Fibroblast of skin of abdomen (primary cell): ENCODE results near the gene MOCS1.

Experiments used
- DNase-seq: peaks from one replicate; pipeline ENCODE4 v3.0.0-alpha.2; 2013

The MOCS1 gene

DNA sequence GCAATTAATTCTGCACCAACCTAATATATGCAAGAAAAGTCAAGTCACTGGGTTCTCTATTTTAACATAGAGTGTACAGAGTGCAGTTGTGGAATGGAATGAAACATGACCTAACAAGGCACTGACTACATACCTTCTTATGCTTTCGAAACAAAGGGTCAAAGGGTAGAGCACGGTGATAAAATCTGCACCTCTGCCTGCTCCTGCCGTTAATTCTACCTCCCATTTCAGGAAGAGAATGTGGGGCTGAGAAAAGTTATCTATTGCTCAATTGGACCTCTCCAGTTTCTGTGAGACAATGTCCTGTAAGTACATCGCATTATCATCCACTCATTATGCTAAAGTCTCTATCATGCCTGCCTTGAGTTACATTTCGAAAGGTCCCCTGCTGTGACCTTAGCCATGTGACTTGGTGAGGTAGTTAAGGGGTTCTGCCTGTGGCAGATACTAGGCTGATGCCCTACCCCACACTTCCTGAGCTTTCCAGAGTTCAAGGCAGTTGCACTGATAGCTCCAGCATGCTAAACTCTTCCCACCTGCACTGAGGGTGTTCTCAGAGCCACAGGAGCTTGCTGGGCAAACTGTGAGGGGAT is 14.0 kb upstream of the MOCS1 start:
- no peak for DNase-seq

DNA sequence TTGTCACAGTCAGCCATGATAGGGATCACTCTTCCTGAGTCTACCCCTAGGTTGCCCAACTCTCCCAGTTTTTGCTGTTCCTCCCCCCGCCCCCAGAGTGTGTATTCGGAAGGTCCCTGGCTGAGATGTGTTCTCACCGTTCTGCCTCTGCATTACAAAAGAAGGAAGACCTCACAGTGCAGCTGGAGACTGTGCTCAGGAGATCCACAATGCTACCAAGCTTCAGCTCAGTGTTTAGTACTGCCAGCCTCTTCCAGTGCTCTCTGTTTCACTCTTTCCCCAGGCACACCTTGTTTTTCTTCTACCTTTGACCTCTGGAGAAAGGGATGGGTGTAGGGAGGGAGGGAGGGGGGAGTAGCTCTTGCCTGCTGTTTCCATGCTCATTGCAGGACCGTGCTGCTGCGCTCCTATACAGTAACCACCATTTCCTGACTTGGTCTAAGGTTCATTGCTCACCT is 13.4 kb upstream of the MOCS1 start:
- DNase-seq, result no peak

DNA sequence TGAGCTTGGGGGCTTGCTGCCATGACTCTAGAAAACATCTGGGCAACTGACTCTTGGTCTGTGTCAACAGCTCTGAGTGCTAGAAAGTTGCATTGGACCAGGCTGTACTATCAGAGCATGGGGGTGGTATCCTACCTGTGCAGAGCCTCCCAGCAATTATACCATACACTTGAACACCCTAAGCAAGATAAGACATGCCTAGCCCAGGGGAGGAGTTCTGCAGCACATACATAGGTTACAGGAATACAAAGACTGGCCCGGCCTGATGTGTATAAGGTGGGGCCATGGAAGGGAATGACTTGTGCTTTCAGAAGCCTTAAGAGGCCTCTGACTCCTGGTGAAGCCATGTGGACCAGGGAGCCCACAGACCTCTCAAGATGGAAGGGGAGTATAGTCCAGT is 11.4 kb upstream of the MOCS1 start:
- DNase-seq, result no peak

DNA sequence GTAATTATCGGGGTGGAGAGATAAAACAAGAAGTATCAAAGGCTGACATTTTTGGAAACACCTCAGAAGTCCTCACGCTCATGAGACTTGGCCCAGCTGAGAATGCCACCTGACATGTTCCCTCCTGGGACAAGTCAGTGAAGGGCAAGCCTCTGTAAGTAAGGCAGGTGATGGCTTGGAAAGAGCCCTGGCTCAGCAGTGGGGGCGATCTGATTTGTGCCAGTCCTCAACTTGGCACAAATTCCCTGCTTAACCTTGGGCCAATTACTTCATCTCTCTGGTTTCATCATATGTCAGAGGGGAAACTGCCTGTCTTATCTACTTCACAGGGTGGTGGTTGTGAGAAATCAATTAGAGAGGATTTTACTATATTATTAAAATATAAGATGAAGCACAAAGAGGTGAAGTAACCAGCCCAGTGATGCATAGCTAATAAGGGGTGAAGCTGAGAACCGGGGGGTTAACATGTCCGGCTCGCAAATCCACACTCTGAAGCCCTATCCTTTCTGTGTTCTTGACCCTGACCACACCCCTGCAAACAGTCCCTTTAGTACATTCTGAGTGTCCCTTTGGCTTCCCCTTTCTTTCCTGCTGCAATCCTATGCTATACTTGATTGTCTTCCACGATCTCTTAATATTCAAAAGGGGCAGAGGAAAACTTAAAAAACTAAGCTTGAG is 8.8 kb upstream of the MOCS1 start:
- no peak for DNase-seq

DNA sequence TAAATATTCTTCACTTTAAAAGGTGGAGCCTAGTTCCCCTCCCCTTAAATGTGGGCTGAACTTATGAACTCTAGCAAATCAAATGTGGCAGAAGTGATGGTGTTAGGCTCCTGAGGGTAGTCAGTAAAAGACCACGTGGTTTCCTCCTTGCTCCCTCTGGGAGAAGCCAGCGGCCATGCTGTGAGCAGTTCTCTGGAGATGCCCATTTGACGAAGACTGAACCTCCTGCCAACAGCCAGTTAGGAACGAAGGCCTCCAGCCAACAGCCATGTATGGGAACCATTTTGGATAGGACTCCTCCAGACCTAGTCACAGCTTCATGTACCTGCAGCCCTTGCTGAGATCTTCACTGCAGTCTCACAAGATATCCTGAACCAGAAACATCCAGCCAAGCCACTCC is 7.6 kb upstream of the MOCS1 start:
- no peak for DNase-seq

DNA sequence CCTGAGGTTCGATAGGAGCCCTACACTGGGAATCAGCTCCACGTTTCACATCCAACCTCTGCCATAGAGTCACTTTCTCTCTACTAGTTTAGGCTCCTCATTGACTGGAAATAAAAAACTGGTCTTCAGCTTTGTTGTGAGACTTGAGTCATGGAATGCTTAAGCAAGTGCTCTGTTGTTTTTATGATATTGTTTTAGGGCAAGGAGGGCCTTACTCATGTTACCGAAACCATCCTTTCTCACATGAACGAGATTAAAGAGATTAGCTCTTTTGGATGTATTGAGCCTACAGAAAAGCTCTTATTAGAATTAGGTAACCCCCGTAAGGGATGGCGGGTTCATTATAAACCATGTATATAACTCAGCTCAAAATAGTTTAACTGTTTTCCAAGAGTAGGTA is 6.9 kb upstream of the MOCS1 start:
- DNase-seq, result no peak

DNA sequence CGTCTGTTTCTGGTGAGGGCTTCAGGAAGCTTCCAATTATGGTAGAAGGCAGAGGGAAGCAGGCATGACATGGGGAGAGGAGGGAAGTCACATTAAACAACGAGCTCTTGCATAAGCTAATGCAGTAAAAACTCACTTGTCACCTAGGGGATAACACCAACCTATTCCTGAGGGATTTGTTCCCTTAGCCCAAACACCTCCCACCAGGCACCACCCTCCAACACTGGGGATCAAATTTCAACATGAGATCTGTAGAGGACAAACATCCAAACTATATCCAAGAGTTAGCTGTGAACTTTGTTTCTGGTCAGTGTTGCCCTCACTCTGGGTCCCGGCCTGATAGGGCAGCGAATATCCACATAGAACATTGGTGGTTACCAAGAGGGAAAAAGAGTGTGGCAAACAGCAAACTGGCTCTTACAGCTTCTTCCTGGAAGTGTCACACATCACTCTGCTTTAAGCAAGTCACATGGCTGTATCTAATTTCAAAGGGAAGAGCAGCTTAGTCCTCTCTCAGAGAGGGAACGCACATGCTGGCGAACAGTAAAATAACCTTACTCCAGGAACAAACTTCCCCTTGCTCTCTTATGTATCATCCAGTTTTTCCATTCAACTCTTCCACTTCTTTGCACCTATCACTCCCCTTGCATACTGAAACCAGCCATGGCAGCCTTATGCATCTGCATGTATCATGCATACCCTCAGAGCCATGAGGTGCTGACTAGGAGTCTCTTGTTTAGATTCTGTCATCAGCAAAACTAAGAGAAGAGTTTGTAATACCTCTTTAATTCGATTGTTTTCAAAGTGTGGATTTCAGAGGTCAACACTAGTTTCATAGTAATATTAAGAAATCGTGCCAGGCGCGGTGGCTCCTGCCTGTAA is 4.8 kb upstream of the MOCS1 start:
- DNase-seq, result no peak

DNA sequence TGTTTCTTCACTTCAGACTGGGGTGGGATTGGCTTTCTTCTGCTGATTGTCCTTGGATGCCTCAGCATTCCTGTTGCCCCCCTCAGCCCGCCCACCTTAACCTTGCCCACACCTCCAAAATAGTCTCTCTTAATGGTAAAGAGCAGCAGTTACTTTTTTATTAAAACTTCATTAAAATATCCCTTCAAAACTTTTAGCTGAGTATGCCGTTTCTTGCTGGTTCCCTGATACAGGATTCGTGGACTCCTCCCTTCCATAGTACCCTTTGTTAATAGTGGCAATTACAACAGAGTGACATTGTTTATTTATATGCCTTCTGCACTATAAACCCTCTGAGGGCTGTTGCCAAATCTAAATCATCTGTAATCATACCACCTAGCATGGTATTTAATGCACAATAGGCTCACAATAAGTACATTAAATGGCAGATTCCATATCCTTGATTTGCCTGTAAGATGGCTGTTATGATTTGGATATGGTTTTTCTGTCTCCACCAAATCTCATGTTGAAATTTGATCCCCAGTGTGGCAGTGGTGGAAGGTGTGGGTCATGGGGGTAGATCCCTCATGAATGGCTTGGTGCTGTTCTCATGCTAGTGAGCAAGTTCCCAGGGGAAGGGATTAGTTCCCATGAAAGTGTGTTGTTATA is 3.5 kb upstream of the MOCS1 start:
- DNase-seq, result no peak

DNA sequence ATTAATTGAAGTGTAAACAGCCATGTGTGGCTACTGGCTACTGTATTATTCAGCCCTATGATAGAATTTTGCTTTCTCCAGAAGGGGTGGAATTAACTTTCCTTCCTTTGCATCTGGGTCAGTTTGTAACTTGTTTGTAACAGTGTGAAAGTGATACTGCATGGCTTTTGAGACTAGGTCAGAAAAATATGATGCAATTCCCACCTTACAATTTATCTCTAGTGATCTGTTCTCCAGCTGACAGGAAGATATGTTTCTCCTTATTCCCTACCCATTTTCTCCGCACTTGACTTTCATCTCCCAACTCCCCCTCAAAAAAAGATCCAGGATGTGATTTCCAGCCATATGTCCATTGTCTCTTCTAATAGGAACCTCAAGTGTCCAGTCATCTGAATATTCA is 2.6 kb upstream of the MOCS1 start:
- DNase-seq, result no peak

DNA sequence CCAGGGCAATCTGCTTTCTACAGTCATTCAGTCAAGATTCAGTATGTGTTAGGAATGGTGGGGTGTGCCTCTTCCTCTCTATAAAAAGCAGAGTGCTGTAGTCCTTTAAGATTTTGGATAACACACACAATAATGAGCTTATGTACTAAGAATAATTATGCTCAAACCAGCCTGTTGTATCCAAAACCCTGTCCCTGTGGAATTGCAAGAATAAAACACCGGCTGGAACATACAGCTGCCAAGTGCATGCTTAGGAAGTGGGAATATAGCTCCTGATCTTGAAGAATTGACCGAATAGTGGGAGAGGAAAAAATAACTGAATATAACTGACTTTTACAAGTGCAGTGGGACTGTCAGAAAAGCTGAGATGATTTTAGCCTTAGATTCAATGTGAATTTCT is 979 bp upstream of the MOCS1 start:
- no peak for DNase-seq

DNA sequence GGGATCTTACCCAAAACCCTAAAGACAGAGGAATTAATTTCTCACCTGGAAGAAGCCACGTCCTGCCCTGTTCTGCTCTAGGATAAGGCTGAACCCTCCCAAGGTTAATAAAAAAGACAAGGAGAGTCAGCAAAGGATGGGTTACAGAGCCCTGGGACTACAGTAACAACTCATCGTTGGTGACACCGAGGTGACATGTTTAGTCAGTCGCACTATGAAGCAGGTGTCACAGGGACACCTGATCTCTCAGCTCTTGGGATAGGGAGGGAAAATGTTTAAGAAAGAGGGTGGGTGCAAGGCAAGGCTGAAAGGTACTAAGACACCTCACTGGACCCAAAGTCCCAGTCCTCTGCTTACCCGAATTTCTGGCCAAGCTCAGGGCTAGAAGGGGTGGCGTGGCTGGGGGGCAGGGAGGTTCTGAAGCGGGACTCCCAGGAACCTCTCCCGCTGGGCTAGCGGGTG is 562 bp downstream of the MOCS1 start:
- no peak for DNase-seq

DNA sequence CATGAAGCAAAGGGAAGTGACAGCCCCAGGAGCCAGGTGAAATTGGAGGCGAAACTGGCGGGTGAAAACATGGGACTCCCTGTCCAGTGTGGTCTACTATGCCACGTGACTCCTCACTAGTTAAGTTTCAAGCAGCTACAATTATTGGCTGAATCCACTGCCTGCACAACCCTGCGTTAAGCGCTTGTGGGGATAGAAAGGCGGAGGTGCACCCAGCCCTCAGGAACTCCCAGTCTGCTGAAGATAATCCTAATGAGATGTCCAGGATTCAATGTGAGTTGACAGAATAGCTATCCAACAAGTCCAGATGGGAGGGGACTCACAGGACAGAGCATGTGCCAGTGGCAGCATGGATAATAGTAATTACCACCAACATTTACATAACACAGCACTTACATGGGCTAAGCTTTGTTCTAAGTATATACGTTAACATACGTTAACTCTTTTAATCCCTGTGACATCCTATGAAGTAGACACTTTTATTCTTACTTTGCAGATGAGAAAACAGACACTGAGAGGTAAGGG is 1.8 kb downstream of the MOCS1 start:
- DNase-seq, result no peak

DNA sequence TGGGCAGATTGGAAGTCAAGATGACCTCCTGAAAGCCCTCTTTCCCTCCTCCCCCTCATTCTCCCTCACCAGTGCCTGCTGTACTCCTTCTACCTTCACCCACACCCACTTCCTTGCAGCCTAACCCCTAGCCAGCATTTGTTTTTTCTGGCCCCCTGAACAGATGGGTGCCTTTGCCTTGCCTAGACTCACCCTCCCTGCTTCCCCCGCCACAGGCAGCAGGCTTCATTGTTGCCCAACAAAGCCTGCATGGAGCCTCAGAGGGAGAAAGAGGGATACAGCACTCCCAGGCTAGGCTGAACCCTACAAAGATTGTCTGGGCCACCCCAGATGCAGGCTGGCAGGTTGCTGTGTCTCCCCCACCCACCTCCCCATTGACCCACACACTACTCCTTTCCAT is 2.7 kb downstream of the MOCS1 start:
- no peak for DNase-seq

DNA sequence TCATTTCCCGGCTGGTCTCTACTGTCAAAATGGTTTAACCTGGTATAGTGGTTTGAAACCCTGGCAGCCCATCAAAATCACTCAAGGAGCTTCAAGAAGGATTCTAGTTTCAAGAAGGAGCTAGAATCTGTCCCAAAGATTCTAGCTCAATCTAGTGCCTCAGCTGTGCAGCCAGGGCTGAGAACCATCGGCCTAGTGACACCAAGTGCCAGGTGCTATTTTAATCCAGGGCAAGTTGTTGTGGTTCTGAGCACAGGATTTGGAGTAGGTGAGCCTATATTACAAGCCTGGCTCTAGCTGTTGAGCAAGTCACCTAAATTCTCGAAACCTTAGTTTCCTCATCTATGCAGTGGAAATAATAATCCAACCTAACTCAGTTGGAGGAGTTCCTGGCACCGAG is 3.7 kb downstream of the MOCS1 start:
- DNase-seq, result no peak

DNA sequence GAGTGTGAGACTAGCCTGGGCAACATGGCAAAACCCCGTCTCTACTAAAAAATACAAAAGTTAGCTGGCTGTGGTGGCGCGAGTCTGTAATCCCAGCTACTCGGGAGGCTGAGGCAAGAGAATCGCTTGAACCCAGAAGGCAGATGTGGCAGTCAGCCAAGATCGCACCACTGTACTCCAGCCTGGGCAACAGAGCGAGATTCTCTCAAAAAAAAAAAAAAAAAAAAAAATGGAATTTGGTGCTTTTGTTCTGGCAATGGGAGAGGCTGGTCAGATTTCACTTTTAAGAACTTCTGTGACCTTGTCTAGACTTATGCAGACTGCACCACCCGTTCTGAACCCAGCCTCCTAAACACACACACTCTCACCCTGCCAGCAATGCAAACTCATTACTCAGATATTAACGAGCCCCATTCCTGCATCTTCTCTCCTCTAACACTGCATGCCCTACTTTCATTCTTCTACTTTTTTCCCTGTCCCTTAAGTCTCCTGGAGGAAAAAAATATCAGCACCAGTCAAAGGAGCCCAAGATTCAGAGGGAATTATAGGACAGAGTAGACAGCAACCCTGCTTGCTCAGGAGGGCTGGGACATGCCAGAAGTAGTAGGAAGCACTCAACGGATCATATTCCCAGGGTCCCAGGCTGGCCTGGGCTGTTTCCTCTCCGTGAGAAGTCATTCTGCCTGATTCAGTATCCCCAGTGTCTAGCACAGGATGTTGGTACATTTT is 4.4 kb downstream of the MOCS1 start:
- peak; percentile 24 for DNase-seq

DNA sequence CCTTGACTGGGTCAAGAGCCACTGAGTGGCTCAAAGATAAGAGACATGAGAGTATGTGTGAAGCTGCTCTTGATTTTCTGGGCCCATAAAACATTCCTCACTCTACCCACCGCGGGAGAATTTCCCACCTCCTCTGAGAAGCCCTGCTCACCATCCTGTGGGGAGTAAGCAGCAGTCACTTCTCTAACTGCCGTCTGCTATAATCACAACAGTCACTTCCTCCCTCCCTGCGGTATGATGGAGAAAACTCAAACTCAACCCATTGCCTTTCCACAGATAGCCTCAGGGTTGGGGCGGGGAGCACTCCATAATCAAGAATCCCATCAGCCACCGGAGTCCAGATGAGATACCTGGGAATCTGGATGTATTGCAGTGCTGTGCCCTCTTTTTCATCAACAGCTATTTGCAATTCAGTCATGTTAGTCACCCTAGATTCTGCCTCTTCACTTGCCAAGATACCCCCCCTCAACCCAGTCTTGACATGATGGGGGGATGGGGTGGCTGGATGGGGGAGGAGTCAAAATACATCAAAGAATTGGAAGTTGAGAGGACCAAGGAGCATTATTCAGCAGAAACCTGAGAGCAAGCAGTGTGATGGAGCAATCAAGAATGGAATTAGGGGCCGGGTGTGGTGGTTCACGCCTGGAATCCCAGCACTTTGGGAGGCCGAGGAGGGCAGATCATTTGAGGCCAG is 5.1 kb downstream of the MOCS1 start:
- DNase-seq, result peak; percentile 45

DNA sequence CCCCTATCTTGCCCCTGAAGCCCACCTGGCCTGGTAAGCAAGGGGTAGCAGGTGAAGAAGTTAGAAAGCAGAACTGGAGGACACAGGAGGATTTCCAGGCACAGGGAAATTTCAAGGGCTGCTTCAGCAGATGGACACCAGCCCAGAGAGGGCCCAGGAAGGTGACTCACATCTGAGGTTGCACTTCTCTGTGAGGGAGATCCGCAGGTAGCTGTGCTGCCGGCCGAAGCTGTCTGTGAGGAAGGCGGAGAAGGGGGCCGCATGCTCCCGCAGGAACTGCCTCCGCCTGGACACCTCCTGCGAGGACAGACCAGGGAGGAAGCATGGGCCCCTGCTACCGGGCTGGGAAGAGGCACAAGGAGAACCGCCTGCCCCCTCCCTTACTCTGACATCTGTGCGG is 7.1 kb downstream of the MOCS1 start:
- peak; percentile 31 for DNase-seq

DNA sequence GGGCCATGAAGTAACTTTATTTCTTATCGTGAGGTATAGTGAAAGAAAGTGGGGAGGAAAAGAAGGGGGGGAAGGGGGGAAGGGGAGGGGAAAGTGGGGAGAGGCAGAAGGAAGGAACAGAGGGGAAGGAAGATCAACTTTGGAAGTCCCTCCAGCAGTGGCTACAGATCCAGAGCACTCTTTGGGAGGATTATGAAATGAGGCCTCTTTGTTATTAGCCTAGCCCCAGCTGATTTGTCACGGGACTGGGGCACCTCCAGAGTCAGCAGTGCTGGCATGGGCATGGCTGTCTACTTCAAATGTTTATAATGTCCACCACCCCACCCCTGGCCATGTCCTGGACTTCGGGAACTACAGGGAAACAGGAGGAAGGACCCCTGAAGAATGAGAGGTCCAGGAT is 7.6 kb downstream of the MOCS1 start:
- DNase-seq, result no peak

DNA sequence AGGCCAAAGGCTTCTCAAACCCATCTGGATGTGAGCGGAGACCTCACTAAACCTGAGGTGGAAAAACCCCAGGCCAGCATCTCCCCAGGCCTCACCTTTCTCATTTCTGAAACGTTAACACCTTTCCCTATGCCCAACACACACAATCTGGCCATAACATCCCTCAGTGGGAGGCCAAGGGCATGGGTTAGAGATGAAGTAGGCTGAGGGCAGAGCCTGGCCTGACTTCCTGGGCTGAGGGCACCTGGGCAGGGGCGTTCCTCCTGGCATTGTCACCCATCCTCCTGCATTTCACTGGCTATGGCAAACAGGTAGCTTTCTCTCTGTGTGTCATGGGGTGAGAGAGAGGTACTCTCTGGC is 8.4 kb downstream of the MOCS1 start:
- no peak for DNase-seq

DNA sequence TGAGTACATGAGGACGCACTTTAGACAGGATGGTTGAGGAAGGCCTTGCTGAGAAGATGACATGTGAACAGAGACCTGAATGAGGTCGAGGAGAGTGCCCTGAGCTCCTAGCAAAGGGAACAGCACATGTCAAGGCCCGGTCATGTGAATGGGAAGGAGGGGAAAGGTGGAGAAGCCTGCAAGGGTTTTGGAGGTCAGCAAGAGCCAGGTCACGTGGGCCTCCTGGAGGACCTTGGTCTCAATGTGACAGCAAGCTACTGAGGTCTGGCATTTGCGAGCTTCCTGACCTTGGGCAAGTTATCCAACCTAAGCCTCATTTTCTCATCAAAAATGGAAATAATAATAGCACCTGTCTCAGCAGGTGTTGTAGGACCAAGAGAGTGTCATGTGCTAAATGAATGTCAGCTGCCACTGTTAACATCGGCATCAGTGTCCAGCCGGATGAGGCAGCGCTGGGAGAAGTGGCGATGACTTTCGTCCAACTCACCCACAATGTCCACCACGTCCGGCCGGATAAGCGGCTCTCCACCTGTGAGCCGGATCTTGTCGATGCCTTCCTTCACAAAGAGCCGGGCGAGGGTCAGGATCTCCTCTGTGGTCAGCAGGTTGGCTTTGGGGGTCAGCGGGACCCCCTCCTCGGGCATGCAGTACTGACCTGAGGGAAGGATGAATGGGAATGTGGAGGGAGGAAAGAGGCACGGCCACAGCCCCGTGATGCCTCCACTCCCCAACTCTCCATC is 8.9 kb downstream of the MOCS1 start:
- DNase-seq, result no peak

DNA sequence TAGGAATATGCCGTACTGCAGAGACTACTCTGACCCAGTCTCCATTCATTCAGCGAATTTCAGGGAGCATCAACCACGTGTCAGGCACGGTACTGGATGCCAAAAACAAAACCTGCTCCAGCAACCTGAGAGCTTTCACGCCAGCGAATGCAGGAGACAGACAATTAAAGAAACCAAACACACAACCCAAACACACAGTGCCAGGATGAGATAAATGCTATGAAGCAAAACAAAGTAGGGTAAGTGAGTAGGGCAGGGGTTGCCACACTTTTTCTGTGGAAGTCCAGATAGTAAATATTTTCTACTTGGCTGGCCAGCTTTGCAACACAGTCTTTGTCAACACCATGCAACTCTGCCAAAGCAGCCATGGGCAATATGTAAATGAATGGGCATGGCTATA is 10.0 kb downstream of the MOCS1 start:
- no peak for DNase-seq
